DMS 273 treated with DMSO at 0.1 percent for 48 hours (cell line): Measurements from ENCODE around the gene SLC4A9.
A peak's percentile ranks its signal among the peaks of the same experiment; 100 is the strongest.
"Not testable (repeated sequence)": the region's sequence is repeated elsewhere in the genome, so short reads cannot be mapped to it uniquely, and the experiment has no call there.

Experiments used
- DNase-seq: peaks from one replicate; lab custom pipeline; 2025; lab: John Stamatoyannopoulos, UW

The SLC4A9 gene

DNA sequence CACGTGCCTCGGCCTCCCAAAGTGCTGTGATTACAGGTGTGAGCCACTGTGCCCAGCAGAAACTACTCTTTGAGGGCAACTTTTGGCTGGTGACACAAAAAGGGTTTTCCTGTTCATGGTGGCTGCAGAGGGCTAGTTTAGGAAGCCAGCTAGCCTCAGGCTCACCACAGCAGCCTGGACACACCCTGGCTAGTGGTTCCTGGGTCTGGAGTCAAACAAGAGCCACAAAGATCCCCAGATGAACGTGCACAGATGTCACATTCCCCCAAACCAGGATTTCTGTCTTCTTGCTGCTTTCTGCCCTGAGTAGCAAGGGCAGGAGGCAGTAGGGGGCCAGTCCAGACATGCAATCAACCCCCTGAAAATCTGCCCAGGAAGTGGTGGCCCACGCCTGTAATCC, 20.4 kb upstream of the SLC4A9 start:
- DNase-seq, result no peak

DNA sequence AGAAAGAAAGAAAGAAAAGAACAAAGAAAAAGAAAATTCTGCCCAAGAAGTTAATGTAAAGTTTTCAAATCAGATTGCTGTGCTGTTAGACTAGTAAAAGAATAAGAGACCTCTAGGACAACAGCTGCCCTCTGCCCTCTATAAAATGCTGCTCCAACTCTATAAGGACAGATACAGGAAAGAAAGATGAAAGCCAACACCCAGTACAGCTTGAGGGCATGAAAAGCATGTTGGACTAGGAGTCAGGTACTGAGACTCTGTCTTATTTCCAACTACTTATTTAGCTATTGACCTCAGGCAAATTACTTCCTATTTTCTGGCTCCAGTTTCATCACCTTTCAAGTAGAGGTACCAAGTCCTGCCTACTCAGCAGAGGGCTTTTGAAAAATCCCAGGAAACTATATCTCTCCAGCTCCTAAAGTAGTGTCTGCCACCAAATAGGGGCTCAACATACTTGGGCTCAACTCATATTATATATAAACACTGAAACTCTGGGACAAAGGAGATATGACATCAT, 19.3 kb upstream of the SLC4A9 start:
- DNase-seq, result no peak

DNA sequence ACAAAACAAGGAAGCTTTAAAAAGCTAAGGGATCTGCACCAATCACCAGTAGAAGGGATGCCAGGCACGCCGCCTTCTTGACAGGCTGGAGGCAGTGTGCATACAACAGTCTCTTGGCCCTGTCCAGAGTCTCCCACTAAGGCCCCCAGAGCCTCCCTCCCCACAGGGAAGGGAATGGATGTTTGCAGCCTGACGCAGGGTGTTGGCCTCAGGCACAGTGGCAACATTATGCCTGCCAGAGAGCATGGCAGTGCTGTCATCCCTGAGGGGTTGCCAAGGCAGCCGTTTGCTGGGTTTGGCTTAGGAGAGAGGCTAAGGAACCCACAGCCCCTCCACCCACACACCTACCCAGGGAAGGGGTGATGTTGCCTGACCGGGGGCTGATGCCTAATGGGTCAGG, 18.4 kb upstream of the SLC4A9 start:
- no peak for DNase-seq

DNA sequence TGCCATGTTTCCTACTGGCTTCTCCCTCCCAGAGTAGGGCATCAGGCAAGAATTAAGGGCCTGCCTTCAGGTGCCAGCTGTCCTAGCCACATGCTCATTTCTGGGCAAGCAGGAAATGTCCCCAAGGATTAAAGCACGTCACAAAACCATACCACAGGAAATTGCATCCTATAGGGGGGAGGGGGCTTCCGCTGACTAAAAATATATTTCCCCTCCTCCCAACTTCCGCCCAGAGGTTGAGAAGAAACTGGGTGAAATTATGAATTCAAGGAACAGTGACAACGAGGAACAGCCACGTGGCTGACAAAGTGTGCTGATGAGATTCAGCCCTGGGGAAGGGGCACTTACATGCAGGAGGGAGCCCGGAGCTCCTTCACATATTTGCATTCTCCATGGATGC, 17.7 kb upstream of the SLC4A9 start:
- DNase-seq, result no peak

DNA sequence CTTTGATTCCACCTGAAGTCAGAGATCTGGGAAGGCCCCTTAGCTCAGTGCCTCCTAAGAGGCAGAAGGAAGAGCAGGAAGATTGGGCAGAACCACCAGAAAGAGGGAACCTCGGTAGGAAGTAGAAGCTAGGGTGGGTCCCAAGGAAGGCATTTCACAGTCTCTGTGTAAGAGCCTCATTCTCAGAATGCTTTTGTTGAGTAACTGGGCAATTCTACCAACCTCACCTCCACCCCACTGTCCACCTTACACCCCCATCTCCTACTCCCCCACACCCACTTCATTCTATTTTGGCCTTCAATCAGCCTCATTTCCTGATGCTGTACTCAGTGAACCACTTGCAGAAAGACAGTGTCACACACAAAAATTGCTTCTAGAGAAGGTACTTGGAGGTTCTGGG, 17.1 kb upstream of the SLC4A9 start:
- no peak for DNase-seq

DNA sequence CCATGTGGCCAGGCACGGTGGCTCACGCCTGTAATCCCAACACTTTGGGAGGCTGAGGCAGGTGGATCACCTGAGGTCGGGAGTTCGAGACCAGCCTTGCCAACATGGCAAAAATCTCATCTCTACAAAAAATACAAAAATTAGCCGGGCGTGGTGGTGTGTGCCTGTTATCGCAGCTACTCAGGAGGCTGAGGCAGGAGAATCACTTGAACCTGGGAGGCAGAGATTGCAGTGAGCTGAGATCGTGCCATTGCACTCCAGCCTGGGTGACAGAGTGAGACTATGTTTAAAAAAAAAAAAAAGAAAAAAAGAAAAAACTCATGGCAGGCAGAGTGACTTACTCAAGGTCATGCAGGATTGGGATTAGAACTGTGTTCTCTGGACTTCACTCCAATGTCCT, 16.1 kb upstream of the SLC4A9 start:
- DNase-seq, result not testable (repeated sequence)

DNA sequence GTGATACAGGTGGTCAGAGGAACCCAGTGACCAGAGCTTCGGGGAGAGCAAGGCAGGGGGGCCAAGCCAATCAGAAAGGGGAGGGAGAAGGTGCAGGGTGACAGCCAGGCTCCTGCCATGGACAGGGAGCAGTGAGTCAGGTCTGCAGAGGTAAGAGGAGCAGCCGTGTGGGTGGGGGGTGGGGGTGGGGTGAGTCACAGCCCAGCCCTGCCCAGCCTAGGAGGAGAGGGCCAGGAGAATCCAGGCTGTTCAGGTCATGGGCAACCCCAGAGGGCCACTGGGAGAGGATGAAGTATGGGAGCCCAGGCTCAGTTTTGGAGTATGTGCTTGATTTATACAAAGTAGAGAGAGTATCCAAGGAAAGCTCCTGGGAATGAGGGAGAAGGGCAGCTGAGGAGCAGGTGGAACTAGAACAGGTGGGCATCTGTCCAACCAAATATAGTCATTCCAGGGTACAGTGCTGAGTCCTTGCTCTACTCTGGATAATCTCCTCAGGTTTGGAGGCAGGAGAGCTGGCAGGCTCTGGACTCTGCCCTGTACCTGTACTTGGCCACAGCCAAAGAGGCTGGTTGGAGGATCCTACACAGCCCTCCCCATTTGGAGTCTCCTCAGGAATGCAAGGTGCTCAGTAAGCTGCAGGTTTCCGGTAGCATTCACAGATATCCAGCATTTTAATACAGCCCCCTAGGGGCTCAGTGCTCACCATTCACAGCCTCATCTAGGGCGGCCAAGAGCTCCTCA, 15.1 kb upstream of the SLC4A9 start:
- DNase-seq, result no peak

DNA sequence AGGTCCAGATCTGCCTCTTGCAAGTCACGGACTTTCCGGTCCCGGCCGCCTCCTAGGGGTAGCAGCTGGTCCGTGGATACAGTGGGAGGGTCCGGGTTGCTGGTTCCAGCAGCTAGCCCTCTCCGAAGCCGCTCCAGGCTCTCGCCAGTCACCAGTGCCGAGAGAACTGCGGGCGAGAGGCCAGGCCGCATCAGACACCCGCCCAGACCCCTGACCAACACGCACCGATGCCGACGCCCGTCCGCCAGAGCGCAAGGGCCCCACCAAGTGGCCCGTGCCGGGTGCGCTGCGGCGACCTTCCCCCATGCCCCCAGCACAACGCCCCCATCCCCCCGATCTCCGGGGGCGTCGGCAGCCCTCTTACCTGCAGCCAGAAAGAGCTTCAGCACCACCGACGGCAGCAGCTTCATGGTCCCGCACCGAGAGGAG, 14.1 kb upstream of the SLC4A9 start:
- no peak for DNase-seq

DNA sequence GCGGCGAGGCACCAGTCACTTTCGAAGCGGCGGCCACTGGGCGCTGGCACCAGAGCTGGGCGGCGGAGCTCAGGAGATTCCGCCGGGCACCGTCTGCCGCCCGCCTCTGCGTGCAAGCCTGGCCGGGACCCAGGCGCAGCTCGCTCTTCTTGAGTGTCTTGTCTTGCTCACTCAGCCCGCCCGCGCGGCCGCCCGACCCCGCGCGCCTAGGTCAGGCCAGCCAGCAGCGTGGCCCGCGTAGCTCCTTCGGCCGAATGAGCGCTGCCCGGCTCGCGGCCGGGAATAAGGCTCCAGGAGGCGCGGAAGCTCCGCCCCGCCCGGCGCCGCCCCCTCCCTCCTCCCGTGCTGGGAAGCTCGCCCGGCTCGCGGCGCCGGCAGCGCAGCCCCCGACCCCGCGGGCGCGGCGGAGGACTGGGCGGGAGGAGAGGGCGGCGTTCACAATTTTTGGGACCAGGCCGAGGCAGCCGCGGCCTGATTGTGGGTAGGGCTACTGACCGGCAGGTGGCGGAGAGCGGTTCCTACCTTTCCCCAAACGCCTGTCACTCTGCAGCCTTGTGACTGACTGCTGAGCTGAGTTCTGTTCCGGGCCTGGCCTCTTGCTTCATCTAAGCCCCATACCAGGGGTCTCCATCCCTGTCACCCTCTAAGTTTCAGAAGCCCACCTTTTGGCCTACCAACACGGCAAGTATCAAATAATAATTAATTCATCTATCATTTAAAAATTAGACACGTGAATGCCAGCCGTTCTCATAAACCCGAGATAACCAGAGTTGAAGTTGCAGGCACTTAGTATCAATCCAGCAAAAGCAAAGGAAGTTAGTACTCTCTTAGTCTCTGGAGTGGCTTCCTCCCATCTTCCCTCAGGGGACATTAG, 13.4 kb upstream of the SLC4A9 start, which contains the start of gene HBEGF:
TSS of gene HBEGF (minus strand) at position 256 of the 874 bp plus-strand sequence. CDS start 275 bp downstream, outside the sequence.
- peak; percentile 37 for DNase-seq

DNA sequence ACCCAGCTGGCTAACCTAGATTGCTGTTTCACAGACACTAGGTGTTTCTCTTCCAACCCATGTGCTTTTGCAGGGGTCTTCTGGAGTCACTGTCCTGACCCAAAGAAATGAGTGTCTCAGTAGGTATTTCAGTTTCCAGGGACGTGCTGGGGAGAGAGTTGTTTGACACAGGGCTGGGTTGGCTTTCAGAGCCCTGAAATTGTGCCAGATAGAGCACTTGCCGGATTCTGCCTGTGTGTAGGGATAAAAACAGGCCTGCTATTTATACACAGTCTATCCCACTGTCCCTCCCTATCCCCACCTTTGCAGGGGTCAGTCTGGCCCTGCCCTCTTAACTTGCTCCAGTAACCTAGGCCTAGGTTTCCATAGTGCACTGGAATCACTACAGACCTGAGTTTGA, 12.6 kb upstream of the SLC4A9 start:
- DNase-seq, result no peak

DNA sequence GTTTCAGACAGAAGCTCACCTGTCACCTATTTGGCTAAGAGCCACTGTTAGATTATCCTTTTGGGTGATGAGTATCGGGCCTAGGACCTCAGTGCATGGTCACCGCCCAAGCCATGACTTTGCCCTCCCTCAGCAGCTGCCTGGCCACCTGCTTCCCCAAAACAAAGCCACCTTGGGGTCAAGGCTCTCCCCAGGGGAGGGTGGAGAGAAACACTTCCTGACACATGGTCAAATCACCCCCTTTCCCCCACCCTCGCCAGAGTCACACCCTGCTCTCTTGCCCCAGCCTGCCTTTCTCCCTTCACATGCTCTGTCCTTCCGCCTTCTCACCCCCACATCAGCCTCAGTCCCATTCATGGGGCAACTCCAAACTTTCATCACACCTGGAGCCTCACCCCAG, 11.9 kb upstream of the SLC4A9 start:
- DNase-seq, result no peak

DNA sequence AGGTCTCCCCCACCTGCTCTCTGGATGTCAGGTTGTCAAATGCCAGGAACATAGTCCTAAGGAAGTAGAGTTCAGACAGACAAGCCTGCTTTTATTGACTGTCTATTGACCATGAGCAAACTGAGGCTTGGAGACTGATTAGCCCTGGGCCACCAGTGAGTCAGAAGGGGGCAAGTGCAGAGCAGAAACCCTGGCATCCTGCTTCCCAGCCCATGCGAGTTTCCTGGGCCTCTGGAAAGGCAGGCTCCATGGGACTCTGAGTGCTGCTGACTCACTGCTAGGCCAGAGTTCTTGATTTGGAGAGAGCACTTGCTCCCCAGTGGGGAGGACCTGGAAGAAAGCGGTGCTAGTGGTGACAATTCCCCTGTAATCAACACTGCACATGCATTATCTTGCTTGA, 10.8 kb upstream of the SLC4A9 start:
- DNase-seq, result no peak

DNA sequence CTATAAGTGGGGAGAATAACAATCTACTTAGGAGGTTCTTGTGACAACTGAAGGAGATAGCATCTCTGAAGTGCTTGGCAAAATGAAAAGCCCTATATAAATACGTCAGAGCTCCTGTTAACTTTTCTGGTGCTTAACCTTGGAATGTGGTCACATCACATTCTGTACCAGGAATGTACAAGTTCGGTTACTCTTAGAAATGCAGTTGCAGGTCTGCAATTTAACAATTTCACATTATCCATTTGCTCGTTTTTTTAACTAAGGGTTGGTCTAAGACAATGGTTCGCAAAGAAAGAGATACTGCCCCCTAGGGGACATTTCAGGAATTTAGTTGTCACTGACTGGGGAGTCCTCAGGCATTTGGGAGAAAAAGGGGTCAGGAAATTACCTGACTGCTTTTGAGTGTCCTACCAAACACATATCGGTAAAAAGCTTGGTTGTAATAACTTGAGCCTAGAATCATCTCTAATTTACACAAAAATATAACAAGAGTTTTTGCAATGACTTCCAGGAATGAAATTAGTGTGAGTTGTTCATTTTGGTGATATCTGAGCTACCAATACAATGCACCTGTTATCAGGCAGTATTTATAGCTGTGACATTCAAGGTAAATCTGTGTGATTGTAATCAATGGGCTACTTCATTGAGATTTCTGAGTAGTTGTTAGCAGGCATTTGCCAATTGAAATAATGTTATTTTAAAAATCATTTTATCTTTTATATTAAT, 8.2 kb upstream of the SLC4A9 start:
- no peak for DNase-seq

DNA sequence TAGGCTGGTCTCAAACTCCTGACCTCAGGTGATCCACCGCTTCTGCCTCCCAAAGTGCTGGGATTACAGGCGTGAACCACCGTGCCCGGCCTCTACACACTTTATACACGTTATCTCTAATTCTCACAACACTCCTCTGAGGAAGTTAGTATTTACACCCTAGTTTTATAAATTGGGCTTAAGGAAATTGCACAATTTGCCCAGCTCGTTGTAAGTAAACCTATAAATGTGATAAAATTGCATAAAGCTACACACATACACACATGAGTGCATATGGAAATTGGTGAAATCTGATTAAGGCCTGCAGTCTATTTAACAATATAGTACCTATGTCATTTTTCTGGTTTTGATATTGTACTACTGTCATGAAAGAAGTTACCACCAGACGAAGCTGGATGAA, 4.4 kb upstream of the SLC4A9 start:
- DNase-seq, result no peak

DNA sequence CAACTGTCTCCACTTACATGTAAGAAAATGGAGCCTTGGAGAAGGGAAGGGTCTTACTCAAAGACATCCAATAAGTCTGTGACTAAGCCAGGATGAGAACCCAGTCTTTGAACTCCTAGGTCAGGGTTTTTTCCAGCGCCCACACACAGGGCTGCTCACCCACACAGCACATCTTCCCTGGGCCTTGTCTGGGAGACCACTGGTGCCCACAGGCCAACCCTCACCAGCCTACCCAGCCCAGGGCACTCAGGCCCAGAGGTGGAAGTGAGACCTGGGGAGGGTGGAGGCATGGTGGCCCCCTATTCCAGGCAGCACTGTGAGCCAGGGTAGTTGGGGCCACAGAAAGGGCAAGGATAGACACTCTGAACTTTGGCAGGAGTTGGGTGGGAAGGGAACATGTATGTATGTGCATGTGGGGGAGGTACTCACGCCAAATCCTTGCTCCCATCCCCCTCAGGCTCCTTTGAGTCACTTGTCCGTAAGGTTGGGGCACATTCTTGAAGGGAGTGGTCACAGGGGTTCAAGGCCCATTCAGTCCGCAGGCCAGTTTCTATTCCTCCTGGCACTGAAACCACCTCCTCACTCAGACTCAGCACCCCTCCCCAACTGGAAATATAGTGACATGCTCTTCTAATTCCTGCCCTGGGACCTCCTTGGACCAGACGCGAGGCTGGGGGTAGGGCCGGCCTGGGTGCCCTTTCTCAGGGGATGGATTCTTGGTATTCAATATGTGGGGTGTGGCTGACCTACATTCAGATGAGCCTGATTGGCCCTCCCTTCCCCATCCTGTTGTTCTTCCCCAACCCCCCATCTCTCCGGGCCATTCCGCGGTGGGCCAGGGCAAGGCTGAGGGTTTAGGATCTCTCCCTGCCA, 2.9 kb upstream of the SLC4A9 start:
- no peak for DNase-seq

DNA sequence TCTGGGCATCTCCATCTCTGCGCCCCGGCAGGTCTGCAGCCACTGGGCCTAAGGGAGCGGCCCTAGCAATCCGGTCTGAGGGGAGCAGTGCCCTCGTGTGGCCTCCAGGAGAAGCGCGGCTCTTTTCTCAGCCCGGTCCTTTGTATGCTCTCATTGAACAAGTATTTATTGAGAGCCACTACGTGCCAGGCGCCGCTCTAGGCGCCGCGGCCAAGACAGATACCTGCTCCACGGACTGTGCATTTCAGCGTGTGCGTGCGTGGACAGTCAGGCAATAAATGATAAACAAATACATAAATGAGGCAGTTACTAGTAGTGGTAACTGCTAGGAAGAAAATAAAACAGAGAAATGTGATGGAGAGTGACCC, 2.3 kb upstream of the SLC4A9 start:
- DNase-seq, result peak; percentile 46

DNA sequence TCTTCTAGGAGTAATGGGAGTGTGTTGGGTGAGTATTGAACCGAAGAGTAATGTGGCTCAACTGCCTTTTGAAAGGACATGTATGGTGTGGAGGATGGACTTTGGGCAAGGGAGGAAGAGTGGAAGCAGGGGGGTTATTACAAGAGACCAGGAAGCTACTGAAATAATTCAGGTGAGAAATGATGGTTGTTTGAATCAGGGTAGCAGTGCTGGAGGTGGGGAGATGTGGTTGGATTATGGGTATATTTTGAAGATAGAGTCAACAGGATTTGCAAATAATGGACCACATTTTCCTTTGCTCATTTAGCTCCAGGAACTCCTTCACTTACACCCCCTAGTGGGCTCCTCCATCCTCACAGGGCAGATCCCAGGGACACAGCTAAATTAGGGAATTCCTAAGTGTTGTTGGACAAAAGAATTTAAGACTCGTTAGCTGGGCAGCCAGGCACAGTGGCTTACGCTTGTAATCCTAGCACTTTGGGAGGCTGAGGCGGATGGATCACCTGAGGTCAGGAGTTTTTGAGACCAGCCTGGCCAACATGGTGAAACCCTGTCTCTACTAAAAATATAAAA, 1.2 kb upstream of the SLC4A9 start:
- DNase-seq, result peak; percentile 11

DNA sequence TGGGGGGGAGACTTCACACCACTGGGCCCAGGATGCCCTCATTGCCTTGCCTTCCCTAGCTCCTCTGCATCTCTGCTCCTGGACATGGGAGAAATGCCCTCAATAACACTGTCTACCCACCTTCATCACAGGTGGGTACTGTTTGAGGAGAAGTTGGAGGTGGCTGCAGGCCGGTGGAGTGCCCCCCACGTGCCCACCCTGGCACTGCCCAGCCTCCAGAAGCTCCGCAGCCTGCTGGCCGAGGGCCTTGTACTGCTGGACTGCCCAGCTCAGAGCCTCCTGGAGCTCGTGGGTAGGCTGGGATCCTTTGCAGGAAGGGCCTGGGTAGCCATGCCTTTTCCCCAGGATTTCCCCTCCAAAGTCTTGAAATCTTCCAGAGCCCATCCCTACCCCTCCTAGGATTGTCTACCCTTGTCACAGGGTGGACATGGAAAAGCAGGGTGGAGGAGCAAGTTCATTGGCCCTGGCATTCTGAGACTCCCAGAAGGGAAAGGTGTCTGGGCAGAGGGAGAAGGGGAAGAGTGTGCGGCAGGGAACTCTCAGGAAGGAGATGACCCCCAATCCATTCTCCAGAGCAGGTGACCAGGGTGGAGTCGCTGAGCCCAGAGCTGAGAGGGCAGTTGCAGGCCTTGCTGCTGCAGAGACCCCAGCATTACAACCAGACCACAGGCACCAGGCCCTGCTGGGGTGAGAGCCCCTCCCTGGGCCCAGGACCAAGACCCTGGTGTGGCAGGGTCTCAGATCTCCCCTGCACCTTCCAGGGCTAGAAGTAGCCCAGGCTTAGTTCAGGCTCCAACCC, 886 bp downstream of the SLC4A9 start:
- no peak for DNase-seq

DNA sequence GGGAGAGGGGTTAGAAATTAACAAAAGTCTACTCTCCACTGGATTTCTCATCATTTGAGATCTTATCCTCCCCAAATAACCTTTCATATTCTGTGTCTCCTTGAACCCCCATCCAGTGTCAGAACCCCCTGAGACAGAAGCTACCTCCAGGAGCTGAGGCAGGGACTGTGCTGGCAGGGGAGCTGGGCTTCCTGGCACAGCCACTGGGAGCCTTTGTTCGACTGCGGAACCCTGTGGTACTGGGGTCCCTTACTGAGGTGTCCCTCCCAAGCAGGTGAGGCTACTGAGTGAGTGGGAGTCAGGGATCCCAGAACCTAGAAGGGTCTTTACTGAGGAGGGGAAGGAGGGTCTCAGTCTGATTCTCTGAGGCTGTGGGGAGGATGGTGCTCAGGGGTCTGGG, 1.9 kb downstream of the SLC4A9 start:
- DNase-seq, result no peak

DNA sequence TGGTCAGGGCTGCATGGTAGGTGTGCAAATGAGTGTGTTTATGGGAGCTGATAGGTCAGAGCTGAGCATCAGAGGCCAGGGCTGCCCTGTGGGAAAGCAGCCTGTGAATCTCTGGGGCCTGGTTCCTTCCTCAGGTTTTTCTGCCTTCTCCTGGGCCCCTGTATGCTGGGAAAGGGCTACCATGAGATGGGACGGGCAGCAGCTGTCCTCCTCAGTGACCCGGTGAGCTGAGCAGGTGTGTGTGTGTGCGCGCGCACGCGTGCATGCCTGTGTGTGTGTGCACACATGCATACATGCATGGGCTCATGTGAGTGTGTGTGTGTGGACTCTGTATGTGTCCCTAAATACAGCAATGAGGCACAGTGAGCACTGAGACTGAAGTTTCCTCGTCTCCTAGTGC, 2.3 kb downstream of the SLC4A9 start:
- no peak for DNase-seq
